OCI-LY3 (cell line): Measurements from ENCODE around the gene ZNF263.

Experiments used
- CTCF ChIP-seq: fragments of 200-600, 300-600 bp; sonication (generic); IDR thresholded peaks from 2 replicates; pipeline ENCODE4 v1.5.1; 2014; ENCODE audit warnings: antibody characterized with exemption, low read length, low read depth
- EZH2phosphoT487 ChIP-seq: fragments of 200-600 bp; shearing (Covaris generic); IDR thresholded peaks from 2 replicates; pipeline ENCODE4 v1.6.1; 2018; ENCODE audit warnings: antibody characterized with exemption, mixed run types, low read depth

GRCh38 chr16:3289998-3290673 is 6.8 kb downstream of the ZNF263 start:
- TF ChIP-seq CTCF: no peak
- no peak for TF ChIP-seq EZH2phosphoT487
